Measurements from ENCODE around the gene WNT16. TPM values are rescaled to one million over a fixed set of nuclear protein-coding genes. Genes with fewer than 3 reads are reported as not detected.

Gene WNT16
- total RNA-seq, 1 experiment from 2014 or later: not detected

DNA sequence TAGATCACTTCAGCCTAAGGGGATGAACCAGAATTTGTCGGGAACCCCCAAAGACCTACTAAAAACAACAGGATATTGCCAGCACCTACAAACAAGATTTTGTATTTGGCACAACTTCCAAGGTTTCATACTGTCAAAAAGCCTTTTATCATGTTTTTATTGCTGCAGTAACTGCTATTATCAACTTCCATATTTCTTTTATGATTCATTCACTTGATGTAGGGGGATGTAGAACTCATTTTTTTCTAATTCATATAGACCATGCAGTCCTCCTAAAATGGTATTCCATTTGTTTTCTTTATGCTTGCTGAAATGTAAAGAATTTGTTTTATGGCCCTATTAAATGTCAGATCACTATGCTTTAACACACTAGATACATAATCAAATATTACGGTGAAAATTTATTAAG is 30.0 kb upstream of the WNT16 start:
- Histone ChIP-seq H3K4me1 (ENCODE audit: insufficient read depth, low read length) (no peaks in the 10 kb centered on the region), H3K79me2 (ENCODE audit: insufficient read depth, low read length) (no peaks in the 10 kb centered on the region), H3K56ac (ENCODE audit: insufficient read length, low read depth, low read length) (no peak overlapping the region), H3K9ac (ENCODE audit: extremely low read depth, insufficient read length, low read length) (no peak overlapping the region), H3K4me2 (ENCODE audit: insufficient read depth, insufficient read length, low read length) (no peak overlapping the region), H2BK12ac (ENCODE audit: insufficient read length, low read depth, low read length) (no peak overlapping the region), H3K14ac (ENCODE audit: insufficient read depth, low read length) (no peak overlapping the region), H2AFZ (ENCODE audit: low read length) (no peak overlapping the region), H3K27me3 (ENCODE audit: insufficient read depth, low read length) (no peaks in the 10 kb centered on the region), H2AK5ac (ENCODE audit: insufficient read length, low read length) (no peak overlapping the region), H3K79me1 (ENCODE audit: insufficient read depth, low read depth, low read length, poor library complexity, severe bottlenecking) (no peaks in the 10 kb centered on the region), H3K9me3 (ENCODE audit: control insufficient read depth, low read depth, low read length) (no peaks in the 10 kb centered on the region), H2BK5ac (ENCODE audit: insufficient read length, low read length) (no peak overlapping the region), H2BK20ac (ENCODE audit: low read depth, low read length, poor library complexity, severe bottlenecking) (no peak overlapping the region), H3K23ac (ENCODE audit: insufficient read length, low read depth, low read length) (no peak overlapping the region), H2BK15ac (ENCODE audit: low read depth, low read length) (no peak overlapping the region), H4K91ac (ENCODE audit: insufficient read length, low read depth, low read length) (no peak overlapping the region), H4K20me1 (ENCODE audit: control insufficient read depth, insufficient read depth, insufficient read length) (no peaks in the 10 kb centered on the region), H3K27ac (ENCODE audit: insufficient read length, low read depth, low read length) (no peak overlapping the region), H3K4ac (ENCODE audit: low read depth, low read length) (no peak overlapping the region), H3K23me2 (ENCODE audit: insufficient read length, low read depth, low read length, poor library complexity, severe bottlenecking) (no peaks in the 10 kb centered on the region), H3K18ac (ENCODE audit: insufficient read length, low read depth, low read length) (no peak overlapping the region), H4K8ac (replicated peaks; ENCODE audit: insufficient read length, low read depth, low read length) (no peak overlapping the region), H3T11ph (ENCODE audit: low read length) (no peak overlapping the region), H2BK120ac (ENCODE audit: low read depth, low read length, poor library complexity, severe bottlenecking) (no peak overlapping the region), H4K5ac (ENCODE audit: insufficient read length, low read depth, low read length) (no peak overlapping the region)
- Mint-ChIP-seq H3K4me1 (peaks cover 0 to 2% of the 10 kb centered on the region in 2 experiments; a peak in 2 of 4 replicates), H3K36me3 (ENCODE audit: insufficient read depth in 1 of 3, low read depth in 3 of 3) (no peaks in the 10 kb centered on the region; a peak in 1 of 7 replicates), H3K9me3 (no peaks in the 10 kb centered on the region; a peak in 1 of 5 replicates), H3K4me3 (no peak overlapping the region), H3K27me3 (ENCODE audit: low read depth) (no peaks in the 10 kb centered on the region), H3K27ac (no peak overlapping the region)
- TF ChIP-seq, protein P1, sequence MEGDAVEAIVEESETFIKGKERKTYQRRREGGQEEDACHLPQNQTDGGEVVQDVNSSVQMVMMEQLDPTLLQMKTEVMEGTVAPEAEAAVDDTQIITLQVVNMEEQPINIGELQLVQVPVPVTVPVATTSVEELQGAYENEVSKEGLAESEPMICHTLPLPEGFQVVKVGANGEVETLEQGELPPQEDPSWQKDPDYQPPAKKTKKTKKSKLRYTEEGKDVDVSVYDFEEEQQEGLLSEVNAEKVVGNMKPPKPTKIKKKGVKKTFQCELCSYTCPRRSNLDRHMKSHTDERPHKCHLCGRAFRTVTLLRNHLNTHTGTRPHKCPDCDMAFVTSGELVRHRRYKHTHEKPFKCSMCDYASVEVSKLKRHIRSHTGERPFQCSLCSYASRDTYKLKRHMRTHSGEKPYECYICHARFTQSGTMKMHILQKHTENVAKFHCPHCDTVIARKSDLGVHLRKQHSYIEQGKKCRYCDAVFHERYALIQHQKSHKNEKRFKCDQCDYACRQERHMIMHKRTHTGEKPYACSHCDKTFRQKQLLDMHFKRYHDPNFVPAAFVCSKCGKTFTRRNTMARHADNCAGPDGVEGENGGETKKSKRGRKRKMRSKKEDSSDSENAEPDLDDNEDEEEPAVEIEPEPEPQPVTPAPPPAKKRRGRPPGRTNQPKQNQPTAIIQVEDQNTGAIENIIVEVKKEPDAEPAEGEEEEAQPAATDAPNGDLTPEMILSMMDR (conservative IDR thresholded peaks at IDR 0.05): no peak
- DNase-seq: no peak
- WGBS (ENCODE audit: extremely low coverage, insufficient read length, low lambda C conversion rate): no CpG with 5 or more reads among the region's 2 CpGs
